NCI-H2081 (cell line): ENCODE measurements around the gene C7orf25.
"Not testable (repeated sequence)": the region's sequence is repeated elsewhere in the genome, so short reads cannot be mapped to it uniquely, and the experiment has no call there.

Experiments used
- DNase-seq, 2 experiments: peaks; one replicate each; lab custom pipeline; 2025; lab: John Stamatoyannopoulos, UW

The C7orf25 gene

DNA sequence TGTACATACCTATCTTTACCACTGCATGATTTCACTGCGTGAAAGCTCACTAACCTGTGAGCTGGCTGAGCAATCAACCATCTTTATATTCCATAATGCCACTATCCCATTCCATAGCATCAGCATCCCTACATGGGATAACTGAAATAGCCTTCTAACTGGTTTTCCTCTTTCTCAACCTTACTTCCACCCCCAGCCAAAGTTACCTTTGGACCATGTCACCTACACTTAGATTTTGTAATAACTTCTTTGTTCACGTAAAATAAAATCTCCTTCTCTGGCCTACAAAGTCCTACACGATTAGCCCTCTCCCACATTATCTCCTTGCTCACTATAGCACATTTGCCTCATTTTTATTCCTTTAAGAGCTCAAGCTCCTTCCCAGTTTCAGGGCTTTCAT, 17.6 kb upstream of the C7orf25 start:
- DNase-seq = no peak

DNA sequence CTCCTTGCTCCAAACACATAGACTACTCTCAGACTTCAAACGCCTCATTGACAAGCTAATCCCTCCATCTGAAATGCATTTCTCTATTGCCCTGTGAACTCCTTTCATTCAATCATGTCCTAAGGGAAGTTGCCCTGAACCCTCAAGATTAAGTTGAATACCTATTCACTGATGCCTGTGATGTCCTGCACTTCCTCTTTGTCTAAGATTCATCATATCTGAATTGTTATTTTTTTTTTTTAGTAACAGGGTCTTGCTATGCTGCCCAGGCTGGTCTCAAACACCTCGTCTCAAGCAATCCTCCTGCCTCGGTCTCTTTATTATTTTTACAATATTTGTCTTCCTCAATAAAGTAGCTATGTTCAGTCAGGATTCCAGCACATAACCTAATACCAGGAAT, 16.9 kb upstream of the C7orf25 start:
- no peak for DNase-seq

DNA sequence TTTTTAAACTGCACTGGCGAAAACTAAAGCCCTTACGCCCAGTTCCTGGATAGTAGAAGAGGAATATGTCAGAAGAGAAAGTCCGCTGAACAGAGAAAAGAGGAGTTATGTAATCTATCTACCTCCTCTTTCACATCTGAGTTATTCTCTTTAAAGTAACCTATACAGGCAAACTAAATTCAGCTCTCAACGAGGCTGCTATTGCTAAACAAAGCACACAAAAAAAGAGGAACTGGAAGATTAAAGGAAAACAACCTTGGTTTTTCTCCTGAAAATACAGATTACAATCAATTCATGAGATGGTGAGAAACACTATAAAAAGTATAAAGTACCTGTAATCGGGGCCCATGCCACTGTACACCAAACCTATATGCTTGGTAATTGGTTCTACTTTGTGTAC, 14.3 kb upstream of the C7orf25 start:
- no peak for DNase-seq

DNA sequence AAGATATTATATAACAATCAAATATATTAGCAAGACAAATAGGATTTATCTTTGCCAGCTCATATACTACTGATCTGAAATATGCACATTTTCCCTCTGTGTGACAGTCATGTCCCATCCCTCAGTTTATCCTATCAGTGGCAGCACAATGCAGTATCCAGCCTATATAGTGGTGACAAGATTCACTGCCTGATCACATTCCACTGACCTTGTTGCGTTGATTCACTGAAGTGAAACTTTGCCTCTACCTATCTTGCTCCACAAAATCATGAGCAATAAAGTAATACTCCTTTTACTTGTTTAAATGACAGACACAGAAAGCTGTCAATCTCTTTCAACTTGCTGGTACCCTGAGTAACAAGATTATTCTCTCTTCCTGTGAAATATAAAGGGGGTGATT, 13.8 kb upstream of the C7orf25 start:
- no peak for DNase-seq

DNA sequence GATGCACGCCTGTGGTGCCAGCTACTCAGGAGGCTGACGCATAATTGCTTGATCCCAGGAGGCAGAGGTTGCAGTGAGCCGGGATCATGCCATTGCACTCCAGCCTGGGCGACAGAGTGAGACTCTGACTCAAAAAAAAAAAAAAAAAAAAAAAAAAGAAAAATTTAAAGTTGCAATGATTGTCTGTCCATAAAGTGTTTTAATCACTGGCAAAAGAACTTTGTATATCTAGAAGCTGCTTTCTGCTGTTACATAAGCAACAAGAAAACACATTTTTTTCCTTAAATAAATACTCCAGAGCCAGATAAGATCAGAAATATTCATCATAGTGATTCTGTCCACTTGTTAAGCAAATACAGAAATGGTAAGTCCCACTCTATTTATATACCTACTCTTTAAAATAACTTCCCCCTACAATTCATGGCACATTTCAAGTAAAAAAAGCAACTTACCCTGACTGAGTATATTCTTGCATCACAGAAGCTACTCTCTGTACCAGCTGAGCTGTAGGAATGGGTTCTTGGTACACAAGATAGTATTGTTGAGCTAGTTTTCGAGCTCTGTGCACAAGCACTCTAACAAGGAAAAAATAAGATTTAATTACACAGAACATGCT, 12.5 kb upstream of the C7orf25 start:
- DNase-seq = no peak

DNA sequence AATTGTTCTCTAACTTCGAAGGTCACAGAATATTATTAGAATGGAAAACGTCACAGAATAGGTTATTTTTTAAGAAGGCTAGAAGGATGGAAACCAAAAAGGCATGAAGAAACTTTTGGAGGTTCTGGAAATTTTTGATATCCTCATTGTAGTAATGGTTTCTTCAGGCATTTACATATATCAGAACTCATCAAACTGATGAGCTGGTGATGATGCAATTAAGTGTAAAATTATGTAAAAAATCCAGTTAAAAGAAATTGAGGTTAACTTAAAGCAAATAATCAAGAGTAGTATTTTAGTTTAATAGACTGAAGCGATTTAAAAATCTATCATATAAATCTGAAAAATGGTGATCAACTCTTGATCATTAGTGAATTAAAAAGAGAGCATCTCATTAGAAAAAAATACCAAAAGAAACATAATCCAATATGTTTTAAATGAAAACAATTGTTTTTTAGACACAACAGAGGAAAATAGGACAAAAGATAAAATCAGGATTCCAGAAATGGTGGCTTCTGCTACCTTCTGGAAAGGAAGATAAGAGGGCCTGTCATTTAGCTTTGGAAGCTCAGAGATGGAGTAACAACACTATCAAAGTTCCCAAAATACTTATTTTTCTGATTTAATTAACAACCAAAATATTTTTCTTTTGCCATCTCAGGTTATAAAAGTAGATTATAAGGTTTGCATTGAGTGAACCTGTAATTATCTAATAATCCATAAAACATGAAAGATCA, 10.3 kb upstream of the C7orf25 start:
- DNase-seq = no peak

DNA sequence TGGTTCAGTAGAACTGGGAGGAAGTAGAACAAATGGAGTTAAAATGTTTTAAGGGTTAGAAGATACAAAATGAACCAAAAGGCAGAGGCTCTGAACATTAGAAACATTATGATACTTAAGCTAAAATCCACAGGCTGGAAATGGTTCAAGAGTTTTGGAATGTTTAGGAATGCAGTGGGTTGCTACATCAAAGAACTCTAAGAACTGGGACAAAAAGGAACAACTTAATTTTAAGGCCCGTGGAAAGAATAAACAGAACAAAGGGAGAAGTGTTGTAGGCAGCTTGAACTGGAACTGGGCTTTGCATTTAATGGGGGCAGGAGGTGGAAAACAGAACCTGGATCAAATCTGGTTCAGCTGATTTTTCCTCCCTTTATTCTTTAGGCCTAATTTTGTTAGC, 3.5 kb upstream of the C7orf25 start:
- DNase-seq = no peak

DNA sequence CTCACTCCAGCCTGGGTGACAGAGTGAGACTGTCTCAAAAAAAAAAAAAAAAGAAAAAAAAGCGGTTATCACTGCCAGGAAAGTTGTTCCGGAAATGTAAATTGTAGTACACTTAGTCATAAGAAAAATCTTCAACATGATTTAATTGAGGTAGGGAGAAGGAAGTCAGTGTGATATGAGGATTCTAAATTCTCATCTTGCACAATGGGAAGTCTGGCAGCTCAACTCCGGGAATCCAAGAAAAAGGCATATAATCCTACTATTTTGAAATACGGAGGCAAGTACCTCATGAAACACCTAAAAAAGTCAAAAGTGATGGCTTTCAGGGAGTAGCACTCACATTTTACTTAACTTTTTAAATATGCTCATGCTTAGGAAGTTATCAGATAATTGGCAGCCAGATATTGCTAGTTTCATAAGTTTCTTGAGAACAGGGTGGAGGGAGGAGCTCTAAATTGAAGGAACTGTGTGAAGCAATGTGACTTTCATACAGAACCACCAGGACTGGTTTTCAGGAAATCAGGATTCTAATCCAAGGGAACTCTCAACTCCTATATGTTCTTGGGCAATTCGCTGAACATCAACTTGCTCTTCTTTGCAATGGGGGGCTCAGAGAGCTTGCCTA, 2.7 kb upstream of the C7orf25 start:
- no peak for DNase-seq

DNA sequence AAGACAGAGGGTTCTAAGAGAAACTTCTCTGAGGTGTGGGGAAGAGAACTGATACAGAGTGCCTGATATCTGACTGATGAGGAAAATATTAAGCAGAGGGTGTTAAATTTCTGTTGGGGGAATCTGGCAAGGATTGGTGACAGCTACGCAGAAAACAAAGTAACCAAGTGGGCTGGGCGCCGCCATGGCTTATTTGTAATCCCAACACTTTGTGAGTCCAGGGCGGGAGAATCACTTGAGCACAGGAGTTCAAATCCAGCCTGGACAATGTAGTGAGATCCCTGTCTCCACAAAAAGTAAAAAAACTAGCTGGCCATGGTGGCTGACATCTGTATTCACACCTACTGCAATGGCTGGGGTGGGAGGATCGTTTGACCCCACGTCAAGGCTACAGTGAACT, 2.1 kb upstream of the C7orf25 start:
- no peak for DNase-seq

DNA sequence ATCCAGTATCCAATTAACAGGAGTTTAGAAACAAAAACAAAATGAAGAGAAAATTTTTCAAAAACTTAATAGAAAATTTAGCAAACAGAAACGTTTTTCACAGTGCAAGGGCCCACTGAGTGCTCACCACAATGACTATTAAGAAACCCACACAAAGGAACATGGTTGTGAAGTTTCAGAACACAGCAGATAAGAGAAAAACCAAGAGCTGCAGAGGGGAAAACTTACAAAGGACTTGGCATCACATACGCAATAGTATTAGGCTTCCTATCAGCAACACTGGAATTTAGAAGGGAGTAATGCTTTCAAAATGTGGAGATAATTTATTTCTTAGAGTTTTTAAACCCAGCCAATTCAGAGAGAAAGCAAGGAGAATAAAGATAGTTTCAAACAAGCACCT, 1.7 kb upstream of the C7orf25 start:
- DNase-seq = no peak

DNA sequence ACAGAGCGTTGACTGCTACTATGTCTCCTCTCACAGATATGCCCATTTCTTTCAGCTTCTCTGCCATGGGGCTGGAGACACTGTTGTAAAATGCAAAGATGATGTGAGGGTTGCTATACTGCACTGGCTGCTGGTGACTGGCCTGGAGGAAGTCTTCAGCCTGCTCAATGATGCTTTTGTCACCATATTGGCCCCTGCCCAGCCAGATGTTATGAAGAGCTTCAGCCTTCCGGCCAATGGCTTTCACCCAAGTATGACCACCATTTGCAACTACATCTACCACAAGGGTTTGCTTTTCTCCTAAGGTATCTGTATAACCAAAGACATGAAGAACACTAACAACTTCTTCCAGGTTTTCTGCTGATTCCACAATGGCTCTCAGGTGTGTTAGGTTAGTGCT, 1.6 kb downstream of the C7orf25 start:
- DNase-seq = no peak

DNA sequence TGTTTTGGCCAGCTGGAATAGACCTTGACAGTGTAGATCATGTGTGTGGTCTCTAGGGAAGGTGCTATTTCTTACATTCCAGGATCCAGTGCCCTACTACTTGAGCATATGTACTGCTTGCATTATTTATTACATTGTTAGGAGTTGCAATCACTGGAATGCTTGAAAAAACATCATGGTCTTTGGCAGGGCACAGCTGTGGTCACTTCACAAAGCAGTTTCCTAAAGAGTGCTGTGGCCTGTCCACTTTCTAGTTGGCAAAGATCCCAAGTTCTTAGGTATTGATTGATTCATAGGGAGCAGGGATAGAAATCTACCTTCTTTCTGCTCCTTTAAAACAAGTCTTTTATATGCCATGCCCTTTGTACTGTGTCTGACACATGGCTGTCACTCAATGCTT, 4.6 kb downstream of the C7orf25 start:
- no peak for DNase-seq

DNA sequence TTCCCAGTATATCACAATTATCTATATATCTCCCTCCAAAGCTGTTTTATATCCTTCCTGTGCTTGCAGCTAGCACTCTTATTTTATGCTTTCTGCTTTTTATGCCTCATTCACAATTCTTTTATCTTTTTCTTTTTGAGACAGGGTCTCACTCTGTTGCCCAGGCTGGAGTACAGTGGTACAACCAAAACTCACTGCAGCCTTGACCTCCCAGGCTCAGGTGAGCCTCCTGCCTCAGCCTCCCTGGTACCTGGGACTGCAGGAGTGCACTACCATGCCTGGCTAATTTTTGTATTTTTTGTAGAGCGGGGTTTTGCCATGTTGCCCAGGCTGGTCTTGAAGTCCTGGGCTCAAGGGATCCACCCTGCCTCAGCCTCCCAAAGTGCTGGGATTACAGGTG, 5.7 kb downstream of the C7orf25 start:
- no peak for DNase-seq

DNA sequence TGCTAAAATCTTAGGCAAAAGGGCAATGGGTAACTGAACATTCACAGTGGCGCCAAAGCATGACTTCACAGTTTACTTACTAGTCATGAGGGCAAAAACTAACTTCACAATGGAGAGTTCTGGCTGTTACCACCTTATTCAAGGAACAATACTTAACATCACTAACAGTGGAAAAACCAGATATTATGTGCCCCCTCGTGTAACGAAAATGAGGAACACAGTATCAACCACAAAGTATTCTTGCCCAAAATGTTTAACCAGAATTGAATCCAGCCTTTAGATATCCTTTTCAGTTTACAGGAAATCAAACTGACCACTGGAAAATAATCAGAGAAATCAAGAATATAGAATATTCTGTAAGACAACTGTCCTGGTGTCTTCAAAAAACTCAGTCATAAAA, 9.5 kb downstream of the C7orf25 start:
- DNase-seq = no peak

DNA sequence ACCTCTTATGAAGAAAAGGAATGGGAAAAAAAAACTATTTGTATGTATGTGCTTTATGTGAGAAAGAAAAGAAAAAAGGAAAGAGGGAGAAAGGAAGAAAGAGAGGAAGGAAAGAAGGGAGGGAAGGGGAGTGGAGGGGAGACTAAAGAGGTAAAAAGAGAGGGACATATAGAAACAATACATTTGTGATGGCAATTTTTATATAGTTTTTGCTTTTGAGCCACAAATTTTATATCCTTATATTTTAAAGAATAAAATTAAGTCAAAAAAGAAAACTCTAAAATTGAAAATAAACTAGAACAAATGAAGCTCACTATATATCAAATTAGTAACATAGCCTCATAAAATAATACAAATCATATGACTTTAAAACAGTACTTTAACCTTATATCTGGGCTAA, 11.0 kb downstream of the C7orf25 start:
- no peak for DNase-seq

DNA sequence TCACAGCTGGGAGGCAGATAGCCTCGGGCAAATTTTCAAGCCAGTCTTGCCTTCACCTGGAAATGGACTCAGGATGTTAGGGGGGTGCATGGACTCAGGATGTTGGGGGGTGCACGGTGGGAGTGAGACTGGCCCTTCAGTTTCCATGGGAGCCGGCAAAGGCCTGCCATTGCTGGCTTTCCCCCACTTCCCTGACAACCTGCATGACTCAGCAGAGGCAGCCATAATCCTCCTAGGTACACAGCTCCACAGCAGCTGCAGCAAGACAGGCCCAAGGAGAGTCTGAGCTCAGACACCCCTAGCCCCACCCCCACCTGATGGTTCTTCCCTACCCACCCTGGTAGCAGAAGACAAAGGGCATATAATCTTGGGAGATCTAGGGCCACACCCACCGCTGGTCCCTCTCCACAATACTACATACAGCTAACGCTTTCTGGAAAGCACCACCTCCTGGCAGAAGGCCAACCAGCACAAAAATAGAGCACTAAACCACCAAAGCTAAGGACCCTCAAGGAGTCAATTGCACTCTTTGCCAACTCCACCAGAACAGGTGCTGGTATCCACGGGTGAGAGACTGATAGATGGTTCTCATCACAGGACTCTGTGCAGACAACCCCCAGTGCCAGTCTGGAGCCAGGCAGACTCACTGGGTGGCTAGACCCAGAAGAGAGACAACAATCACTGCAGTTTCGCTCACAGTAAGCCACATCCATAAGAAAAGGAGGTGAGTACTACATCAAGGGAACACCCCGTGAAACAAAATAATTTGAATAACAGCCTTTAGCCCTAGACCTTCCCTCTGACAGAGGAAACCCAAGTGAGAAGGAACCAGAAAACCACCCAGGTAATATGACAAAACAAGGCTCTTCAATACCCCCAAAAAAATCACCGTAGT, 18.3 kb downstream of the C7orf25 start:
- DNase-seq = no peak

DNA sequence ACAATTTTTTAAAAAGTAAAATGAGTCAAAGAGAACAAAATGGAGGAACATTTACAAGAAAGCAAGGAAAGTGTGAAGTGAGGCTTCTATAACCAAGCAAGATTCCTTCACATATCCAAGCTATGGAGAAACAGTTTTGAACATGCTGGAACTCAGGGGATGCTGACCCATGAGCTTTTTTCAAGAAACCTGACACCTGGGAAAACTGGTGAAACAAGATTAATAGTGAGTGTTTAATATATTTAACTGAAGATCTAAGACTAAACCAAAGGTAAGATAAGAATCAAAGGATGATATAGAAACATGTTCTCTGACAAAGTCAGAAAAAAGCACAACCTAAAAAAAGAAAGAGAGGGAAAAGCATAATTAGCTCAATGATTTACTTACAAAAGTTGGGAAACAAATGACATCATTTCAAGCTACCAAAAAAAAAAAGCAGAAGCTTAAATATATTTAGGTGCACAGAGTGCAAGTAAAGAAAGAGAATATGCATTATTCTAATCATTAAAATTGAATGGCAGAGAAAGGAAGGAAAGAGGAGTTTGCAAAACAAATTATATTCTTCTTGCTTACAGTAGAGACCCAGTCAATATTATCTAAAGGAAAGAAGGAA, 24.9 kb downstream of the C7orf25 start:
- no peak for DNase-seq

DNA sequence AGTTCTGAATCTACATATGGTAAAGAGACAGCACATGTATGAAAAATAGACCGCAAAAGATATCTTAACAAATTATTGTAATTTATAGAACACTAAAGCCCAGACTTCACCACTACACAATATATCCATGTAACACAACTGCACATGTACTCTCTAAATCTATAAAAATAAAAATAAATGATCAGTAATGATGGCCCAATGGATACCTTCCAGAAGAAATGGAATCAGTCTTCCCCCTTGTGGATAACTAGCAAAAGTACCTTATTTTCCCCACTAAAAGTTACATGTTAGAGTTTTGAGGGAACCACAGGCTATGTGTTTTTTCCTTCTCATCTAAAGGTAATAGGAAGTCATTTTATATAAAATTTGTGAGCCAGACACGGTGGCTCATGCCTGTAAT, 25.7 kb downstream of the C7orf25 start:
- DNase-seq = no peak

DNA sequence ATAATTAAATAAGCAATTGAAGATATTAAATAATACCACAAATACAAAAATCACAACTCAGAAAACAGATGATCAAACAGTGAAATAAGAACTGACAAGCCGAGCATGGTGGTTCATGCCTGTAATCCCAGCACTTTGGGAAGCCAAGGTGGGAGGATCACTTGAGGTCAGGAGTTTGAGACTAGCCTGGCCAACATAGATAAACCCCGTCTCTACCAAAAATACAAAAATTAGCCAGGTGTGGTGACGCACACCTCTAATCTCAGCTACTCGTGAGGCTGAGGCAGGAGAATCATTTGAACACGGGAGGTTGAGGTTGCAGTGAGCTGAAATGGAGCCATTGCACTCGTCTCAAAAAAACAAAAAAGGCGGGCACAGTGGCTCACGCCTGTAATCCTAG, 26.7 kb downstream of the C7orf25 start:
- DNase-seq = not testable (repeated sequence)

DNA sequence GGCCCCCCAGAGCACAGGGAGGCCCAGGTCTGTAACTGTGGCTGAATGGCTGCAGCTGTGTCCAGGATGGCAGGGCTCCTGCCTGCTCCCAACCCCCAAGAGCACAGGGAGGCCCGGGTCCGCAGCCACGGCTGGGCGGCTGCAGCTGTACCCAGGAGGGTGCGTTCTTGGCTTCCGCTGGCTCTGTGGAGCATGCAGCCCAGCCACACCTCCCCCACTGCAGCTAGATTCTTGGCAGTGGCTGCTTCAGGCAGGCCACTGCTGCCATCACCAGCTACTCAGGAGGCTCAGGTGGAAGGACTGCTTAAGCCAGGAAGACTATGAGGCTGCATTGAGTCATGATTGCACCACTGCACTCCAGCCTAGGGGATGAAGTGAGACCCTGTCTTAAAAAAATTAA, 27.9 kb downstream of the C7orf25 start:
- no peak for DNase-seq

DNA sequence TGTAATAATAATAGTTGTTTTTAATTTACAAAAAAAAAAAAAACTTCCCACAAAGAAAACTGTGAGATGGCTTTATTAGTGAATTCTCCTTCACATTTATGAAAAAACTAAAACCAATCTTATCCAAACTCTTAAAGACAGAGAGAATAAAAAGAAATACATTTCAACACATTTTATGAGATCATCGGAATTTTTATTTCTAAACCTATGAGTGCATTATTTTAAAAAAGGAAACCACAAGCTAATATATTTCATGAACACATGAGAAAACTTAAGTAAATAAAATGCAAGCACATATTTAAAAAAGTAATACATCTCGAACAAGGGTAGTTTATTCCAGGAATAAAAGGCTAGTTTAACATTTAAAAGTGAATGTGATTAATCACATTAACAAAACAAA, 31.5 kb downstream of the C7orf25 start:
- no peak for DNase-seq

DNA sequence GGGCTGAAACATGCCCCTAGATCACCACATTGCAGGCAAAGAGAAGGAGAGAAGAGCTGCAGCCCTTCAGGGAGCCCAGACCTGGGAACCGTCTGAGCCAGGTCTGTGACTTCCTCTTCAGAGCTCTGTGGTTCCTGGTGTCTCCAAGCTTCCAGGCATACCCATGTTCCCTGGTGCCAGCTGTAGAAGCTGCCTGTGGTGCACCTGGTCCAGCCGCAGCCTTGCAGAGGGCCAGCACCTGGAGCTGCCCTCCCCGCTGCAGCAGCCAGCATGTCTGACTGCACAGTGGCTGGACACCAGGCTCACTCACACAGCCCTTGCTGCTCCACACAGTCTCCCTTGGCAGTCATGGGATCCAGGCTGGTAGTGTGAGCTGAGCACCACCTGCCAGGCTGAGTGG, 33.6 kb downstream of the C7orf25 start:
- DNase-seq = no peak
